NCI-H1694 treated with DMSO at 0.1 percent for 48 hours (cell line): Measurements from ENCODE around the gene ULBP1.
A peak's percentile ranks its signal among the peaks of the same experiment; 100 is the strongest.
"Not testable (repeated sequence)": the region's sequence is repeated elsewhere in the genome, so short reads cannot be mapped to it uniquely, and the experiment has no call there.

Source experiments
- DNase-seq: peaks from one replicate; lab custom pipeline; 2025; lab: John Stamatoyannopoulos, UW

ULBP1 gene

DNA sequence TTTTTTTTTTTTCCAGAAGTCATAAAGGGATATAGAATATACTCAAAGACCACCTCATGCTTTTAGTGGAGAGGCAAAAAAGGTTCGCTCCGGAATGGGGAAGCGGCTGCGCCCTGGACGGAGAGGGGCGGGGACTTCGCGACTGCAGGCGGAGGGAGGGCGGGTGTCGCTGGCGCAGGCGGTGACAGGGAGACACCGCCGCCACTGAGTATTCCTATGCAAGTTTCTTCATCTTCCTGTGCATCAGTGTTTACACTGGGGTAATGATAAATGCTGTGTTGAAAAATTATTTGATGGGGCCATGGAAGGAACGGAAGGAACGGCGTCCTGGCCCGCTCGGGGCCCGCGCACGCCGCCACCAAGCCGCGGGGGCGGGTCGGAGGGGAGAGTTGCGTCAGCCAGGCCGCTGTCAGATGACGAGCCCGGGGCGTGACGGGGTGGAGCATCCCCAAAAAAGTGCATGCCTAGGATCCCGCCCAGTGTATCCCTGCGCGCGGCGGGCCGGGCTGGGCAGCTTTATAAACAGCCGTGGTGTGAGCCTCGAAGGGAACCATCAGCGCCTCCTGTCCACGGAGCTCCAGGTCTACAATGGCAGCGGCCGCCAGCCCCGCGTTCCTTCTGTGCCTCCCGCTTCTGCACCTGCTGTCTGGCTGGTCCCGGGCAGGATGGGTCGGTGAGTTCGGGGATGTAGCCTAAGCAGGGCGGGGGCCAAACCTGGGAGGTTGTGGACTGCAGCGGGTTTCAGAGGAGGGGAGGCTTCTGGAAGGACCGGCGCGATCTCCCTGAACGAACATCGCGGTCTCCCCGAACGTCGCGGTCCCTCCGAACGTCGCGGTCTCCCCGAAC lies at the start of gene ULBP1:
TSS of gene ULBP1 (plus strand) at position 482 of the 846 bp plus-strand sequence. CDS start at position 589, 107 bp downstream.
- peak; percentile 57 for DNase-seq

- DNase-seq: no peak
Measured at GRCh38 chr6:149915970-149916865, 47.5 kb upstream of the ULBP1 start.

DNA sequence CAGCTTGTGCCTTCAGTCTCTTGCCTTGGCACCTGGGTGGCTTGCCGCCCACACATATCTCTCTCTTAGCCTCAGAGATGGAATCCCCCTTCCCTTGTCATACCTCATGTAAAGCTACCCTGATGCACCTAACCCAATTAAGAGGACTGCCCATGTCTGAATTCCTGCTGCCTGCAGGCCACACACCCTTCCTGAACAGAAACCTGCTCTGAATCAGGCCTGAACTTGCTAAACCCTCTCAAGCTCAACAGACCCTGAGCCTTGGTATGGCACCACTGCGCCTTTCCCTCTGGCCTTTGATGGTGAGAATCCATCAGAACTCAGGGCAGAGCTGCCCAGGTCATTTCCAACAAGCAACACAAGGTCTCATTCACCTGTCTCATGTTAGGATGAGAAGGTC lies 46.1 kb upstream of the ULBP1 start:
- DNase-seq: no peak

- DNase-seq: no peak
Measured at GRCh38 chr6:149918151-149918905, 45.4 kb upstream of the ULBP1 start.

DNA sequence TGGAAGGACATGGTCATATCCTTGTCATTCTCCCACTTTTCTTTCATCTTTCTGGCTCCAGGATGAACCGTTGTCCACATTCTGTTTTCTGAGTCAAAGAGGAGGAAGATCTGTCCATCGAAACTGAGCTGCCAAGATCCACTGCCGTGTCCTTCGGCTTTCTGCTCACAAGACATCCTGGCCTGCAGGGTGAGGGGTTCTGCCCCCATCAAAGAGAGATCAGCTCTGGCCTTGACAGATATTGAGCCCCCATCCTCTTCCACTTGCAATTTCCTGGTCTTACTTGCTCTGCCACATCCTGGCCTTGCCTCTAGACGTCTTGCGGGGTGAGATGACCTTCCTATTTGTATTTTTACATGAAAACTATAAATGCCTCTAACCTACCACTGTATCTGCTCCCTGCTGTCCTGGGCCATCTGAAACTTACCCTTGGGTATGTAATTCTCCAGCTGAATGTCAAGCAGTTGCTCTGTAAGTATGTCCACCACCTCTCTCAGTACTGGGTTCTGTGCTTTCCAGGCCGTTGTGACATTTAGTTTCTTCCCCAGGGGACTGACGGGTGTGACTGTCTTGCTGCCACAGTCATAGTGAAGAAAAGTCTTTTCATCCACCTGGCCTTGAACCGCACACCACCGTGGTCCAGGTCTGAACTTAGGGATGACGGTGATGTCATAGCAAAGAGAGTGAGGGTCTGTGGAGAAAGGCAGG lies 44.5 kb upstream of the ULBP1 start:
- not testable (repeated sequence) for DNase-seq

DNA sequence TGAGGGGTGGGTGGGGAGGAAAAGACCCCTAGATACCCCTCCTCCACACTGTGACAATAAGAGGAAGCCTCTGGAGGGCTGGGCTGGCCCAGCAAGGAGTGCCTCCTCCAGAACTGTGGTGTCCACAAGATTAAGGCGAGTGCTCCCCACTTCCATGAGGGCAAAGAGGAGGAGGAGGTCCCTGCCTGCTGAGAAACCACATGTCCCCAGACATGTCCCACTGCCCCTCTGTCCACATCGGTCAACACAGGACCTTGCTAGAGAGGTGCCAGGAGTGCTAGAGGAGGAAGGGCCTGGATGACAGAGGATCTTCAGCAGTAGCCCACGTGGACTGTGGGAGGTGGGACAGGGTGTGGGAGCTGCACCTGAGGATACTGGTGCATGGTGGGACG lies 43.9 kb upstream of the ULBP1 start:
- no peak for DNase-seq

- DNase-seq: no peak
Measured at GRCh38 chr6:149921361-149921760, 42.4 kb upstream of the ULBP1 start.

GRCh38 chr6:149922091-149922490 lies 41.7 kb upstream of the ULBP1 start:
- not testable (repeated sequence) for DNase-seq

GRCh38 chr6:149922642-149923326 lies 41.0 kb upstream of the ULBP1 start, which contains the start of gene RAET1G:
Gene RAET1G, minus strand, starts transcription at chr6:149923121. Its CDS starts 111 bp downstream, at chr6:149923010.
- peak; percentile 33 for DNase-seq

- no peak for DNase-seq
Measured at GRCh38 chr6:149923327-149923986, 40.3 kb upstream of the ULBP1 start.

DNA sequence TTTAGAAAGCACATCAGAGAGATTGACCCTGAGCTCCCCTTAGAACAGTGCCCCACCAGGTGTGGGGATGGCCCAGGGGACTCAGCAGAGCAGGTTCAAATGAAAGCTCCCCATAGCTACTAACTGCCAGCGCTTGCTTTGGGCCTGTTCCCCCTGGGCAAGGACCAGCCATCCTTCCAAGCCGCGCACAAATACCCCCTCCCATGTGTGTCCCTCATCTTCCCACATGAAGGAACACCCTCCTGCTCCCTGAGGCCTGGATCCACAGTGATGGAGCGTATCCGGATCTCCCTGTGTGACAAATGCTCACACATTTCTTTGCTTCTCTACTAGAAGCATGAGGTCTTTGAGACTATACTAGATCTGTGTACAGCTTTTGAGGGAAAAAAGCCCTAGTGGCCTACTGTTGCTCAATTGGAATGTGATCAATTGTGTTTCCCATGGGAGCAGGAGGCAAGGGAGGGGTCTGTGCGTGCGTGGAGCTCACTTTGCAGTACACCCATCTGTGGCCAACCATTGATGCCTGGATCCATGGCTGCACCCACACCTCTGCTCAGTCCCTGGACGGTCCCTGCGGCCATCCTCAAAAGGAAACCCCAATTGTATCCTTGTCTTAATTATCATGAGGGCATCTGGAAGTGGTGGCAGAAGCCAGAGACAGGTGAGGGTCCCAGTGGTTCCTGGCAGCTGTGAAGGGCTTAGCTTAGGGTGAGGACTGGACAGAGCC lies 39.4 kb upstream of the ULBP1 start:
- no peak for DNase-seq

GRCh38 chr6:149924933-149925252 lies 38.9 kb upstream of the ULBP1 start:
- DNase-seq: no peak

DNA sequence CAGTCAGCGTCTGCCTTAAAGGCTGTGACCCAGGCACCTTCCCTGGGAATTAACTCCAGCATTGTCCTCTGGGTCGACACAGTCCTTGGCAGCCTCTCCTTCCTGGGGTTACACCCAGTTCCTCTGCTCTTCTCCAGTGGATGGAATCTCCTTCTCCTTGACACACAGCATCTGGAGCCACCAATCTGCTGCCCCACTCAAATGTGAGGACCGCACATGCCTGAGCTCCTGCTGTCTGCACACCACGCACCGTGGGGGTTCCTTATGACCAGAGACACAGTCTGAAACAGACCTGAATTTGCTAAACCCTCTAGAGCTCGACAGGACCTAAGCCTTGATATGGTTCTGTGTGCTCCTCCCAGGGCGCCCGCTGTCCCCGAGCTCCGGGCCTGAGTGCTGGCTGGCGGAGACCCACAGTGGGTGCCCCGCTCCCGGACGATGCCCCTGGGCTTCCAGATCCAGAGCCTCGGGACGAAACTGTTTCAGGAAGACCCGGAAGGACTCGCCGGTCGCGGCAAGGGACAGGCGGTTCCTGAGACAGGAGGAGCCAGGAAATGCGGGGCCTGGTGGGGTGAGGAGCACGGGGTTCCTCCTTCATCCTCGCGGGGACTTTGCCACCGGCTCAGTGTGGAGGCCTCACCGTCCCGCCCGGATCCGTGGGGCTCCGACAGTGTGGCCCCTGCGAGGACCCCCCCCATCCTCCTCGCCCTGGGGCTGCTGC lies 38.3 kb upstream of the ULBP1 start:
- no peak for DNase-seq

DNA sequence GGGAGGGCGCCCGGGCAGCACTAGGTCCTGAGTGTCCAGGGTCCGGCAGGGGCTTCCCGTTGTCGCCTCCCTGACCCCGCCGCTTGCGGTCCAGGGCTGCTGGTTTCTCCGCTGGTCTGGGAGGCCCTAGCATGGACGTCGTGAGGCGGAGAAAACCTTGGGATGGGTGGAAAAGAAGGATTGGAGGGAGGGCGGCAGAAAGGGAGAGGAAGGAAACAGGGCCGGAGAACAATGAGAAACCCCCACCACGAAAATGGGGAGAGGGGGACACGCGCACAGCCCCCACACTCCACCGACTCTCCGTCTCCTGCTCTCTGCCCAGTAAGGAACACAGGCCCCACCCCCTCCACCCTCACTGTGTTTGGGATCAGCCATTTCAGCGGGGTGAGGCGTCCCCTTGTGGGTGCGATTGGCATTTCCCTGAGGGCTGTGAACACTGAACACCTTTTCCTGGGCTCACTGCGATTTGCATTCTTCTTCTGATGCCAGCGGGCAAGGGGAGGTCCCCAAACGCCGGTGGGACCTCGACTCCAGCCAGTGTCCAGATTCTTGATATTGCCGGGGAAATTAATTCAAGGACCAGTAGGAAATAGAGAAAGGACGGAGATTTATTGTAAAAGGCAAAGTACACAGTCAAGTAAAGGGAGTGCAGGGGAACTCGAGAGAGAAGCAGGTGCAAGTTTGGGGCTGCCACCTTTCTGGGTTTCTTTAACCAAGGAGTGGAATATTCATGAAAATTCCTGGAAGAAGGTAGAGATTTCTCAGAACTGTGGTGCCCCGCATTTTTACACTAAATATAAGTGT lies 37.6 kb upstream of the ULBP1 start:
- DNase-seq: peak; percentile 50

GRCh38 chr6:149927025-149927424 lies 36.7 kb upstream of the ULBP1 start:
- DNase-seq: not testable (repeated sequence)

GRCh38 chr6:149929422-149929821 lies 34.3 kb upstream of the ULBP1 start:
- no peak for DNase-seq

GRCh38 chr6:149931501-149931900 lies 32.2 kb upstream of the ULBP1 start:
- no peak for DNase-seq

DNA sequence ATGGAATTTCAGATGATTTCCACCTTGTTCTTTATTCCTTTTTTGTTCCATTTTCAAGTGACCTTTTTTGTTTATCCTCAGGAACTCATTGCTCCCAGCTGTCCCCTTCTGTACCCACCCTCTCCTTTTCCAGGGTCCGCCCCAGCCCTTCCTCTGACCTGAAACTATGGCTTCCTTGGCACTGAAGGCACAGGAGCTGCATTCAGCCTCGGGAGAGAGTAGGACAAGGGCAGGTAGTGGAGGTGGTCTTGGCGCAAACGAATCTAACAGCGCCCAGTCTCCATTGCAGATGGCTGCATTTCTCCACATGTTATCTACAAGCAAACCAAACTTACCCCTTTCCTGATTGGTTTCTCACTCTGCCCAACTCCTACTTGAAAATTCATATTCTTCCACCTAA lies 30.7 kb upstream of the ULBP1 start:
- DNase-seq: no peak
